SW480 (cell line): Measurements from ENCODE around the gene CDH10.

Source experiments
- DNase-seq: peaks from one replicate; pipeline ENCODE4 v3.0.0-alpha.2; 2016; ENCODE audit warnings: low spot score

CDH10 gene

GRCh38 chr5:24644761-24645160 is at the start of gene CDH10:
Gene CDH10 (minus strand): TSS chr5:24644978. CDS start chr5:24593490, 51,488 bp downstream.
- no peak for DNase-seq

DNA sequence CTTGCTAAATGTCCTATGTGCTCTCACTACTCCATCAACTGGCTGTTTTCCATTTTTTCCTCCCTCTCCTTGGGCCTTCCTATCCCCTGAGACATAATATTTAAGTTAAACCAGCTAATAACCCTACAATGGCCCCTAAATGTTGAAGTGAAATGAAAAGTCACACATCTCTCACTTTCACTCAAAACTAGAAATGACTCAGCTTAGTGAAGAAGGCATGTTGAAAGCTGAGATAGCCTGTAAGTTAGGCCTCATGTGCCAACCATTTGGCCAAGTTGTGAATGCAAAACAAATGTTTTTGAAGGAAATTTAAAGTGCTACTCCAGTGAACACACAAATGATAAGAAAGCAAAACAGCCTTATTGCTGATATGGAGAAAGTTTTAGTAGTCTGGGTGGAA is 48.8 kb upstream of the CDH10 start:
- no peak for DNase-seq

DNA sequence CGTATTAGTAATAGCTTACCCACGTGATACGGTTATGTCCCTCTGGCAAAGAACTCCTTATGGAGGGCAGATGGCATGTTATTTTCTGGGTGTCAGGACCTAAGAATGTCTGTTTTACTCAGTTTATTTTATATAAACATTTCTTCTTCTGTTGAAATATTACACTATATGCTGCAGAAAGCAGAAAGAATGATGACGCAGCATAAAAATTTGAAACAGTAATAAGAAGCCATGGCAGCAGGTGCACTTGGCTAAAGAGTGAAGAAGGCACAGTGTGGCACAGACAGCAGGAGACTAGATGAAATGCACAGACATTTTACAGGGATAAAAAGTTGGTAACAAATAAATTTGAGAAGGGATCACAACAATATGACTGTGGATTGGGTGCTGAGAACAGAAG is 46.3 kb upstream of the CDH10 start:
- no peak for DNase-seq

DNA sequence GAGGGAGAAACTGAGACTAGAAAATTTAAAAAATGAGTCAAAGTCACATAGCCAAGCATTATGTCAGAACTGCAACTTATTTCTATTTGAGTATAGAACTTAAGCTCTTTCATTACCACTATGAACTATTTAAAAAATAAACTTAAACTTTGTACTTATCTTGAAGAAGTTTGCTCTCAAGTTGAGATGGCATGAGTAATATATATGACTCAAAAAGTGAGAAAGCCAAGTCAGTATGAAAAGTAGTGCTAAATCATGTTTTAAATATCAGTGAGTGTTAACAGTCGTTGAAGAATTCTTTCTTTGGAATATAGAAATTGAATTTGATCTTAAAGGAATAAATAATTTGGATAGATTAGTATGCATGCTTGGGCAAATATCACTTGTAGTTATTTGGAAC is 36.3 kb upstream of the CDH10 start:
- DNase-seq, result no peak

- DNase-seq, result no peak
Observed at GRCh38 chr5:24668050-24668449, 23.3 kb upstream of the CDH10 start.

DNA sequence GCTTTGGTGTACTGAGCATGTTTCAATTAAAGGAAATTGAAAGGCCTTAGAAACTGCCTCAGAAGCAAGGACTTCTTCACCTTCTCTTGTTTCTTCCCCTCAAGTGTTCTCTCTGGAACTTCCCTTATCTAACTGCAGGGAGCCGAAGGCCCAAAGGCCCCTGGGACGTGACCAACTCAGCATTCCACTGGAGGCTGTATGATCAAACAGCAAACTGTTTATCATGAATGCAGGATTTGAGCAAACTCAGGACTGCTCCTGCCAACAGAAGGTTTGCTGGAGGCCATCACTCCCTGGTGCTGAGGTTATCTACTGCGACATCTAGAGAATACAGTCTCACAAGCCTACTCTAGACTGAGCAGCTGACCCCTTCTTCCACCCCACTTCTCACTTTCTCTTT is 4.8 kb upstream of the CDH10 start:
- DNase-seq, result no peak

DNA sequence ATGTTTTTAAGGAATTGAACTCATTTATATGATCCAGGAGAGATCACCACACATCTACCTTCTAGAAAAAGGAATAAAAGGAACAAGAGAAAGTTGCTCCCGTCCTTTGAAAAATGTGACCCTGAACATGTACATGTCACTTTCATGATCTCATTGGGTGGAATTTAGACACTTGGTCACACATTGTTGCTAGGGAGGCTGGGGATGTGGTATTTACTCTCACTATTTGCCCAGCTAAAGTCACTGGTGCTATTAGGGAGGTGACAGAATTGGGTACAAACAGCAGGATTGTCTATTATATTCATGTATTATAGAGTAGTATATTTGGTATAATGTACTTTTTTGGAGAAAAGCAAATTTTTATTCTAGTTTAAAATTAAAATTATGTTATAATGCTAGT is 2.1 kb upstream of the CDH10 start:
- DNase-seq, result no peak

- DNase-seq, result no peak
Observed at GRCh38 chr5:24645483-24645882, 705 bp upstream of the CDH10 start.

DNA sequence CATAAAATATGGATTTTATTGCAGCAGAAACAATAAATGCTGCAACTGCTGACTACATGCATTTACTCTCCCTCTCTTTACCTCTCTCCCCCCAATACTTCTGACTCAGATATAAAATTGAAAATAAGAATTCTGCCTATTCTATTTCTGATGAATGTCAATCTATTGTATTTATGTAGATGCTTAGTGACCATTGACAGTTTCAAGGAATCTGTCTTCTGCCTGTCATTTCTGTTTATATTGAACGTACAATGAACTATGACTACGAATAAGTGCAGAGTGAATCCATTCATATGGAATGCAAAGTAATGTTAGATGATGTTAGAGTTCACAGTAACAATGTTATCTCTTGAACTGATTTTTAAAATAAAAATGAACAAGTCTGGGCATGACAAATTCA is 898 bp downstream of the CDH10 start:
- no peak for DNase-seq

GRCh38 chr5:24643156-24643555 is 1.6 kb downstream of the CDH10 start:
- DNase-seq, result no peak

DNA sequence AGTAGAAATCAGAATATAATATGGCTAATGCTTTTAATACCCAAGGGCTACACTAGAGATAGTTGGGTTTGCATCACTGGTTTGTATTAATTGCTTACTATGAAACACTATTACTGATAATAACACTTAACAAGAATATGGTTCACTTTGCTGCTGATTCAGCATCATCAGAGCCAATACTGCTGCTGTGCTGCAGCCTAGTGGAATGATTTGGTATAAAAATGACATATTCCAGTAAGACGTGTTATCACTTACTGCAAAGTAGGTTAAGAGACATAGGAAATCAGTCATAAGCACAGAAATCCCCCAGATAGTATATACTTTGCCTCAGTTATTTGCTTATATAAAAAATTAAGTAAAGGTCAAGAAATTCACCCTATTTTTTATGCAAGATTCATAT is 2.8 kb downstream of the CDH10 start:
- DNase-seq, result peak; percentile 63

GRCh38 chr5:24635209-24635608 is 9.6 kb downstream of the CDH10 start:
- DNase-seq, result no peak

GRCh38 chr5:24633715-24634325 is 11.0 kb downstream of the CDH10 start:
- peak; percentile 39 for DNase-seq

DNA sequence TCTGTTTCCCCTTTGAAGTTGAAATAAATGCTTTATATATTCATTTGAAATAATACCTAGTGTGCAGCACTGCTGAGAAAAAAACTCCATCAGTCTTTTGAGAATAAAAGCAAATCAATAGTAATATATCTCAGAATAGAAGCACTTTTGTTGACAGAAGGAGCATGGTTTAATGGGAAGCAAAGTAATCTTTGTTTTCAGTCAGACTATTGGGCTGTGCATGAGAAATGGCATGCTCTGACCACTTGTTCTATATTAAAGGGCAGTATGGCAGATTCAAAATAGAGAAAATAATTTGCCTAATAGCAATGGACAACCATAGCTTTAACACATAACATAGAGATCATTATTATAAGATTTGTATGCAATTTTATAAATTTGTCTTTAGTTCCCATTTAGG is 12.4 kb downstream of the CDH10 start:
- no peak for DNase-seq

GRCh38 chr5:24630918-24631317 is 13.9 kb downstream of the CDH10 start:
- no peak for DNase-seq

DNA sequence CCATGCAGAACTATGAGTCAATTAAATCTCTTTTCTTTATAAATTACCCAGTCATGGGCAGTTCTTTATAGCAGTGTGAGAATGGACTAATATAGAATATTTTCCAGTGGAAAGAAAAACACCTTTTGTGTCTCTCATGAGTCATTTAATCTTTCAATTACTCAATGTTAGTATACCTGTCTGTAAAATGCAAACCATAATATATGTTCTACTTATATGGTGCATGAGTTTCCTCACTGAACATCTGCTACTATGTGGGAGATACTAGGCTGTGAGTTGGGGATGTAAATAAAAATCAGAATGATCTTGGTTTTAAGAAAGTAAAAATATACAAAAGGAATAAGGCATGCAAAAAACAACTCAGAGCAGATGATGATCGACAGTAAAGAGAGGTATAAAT is 15.0 kb downstream of the CDH10 start:
- no peak for DNase-seq

DNA sequence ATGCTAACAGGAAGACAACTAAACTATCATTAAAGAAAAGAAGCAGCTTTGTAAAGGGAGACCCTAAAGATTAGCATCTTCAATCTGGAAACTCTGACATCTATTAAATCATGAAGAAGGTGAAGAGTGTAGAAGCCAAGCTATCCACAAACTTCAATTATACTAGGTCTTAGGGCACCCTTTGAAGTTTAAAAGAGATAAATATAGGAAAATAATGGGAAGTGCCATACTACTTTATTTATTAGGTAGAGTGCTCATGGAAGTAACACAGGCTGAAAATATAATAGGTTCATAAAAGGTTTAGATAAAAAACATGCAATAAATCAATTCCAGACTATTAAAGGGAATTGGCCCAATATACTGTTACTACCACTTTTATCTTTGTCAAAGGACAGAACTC is 19.9 kb downstream of the CDH10 start:
- DNase-seq, result no peak

GRCh38 chr5:24623624-24624023 is 21.2 kb downstream of the CDH10 start:
- DNase-seq, result no peak

- no peak for DNase-seq
Observed at GRCh38 chr5:24623031-24623430, 21.7 kb downstream of the CDH10 start.

DNA sequence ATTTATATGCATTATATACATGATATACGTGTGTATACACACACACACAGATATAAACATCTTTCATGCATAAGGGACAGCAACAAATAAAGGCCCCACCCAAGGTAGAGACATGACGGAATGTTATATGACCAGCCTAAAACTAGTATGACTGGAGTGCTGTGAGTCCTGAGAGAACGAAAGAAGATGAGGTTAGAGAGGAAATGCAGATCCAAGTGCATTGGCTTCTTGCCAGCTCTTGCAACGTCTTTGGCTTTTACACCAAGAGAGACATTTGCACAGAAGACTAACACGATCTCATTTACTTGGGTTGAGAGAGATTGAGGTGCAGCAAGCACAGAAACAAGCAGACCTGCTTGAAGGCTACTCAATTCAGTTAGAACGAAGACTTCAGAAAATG is 23.0 kb downstream of the CDH10 start:
- DNase-seq, result no peak

- no peak for DNase-seq
Observed at GRCh38 chr5:24616566-24616965, 28.2 kb downstream of the CDH10 start.

- DNase-seq, result no peak
Observed at GRCh38 chr5:24615159-24615558, 29.6 kb downstream of the CDH10 start.

DNA sequence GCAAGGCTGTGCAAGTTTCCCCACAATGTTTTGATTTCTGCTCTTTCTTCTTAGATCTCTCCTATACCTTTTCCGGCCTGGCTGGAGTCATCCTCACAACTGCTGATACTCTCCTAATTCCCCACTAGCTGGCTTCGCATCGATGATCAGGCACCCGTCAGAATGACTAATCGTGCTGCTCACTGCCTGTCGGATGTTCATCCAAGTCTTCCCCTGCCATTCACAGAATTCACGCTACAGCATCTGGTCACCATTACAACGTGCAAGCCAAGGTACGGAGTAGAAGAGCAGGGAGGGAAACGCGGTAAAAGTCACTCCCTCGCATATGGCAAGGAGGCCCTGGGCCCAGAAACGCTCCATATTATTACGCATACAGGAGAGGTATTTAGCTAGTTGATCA is 35.1 kb downstream of the CDH10 start:
- DNase-seq, result no peak

DNA sequence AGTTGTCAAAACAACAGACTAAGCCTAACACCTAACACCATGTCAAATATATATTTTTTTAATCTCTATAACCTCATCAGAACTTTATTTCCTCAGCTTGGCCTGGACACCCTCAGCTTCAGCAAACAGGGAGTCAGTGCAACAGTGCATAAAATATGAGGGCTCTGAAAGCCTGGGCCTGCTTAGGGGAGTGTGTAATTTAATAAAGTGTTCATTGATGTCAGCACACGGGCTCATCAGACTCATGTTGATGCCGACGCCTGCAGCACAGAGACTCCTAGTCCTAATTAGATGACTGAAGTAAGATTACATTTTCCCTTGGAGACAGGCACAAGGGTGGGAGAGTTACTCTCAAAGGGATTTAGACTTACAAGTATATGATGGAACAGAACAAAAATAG is 37.8 kb downstream of the CDH10 start:
- DNase-seq, result no peak

GRCh38 chr5:24602188-24602587 is 42.6 kb downstream of the CDH10 start:
- DNase-seq, result no peak
